Testis (tissue), 2 donors: ENCODE measurements around the gene CA5A.
"Not testable (repeated sequence)": the region's sequence is repeated elsewhere in the genome, so short reads cannot be mapped to it uniquely, and the experiment has no call there.

Experiments
- POLR2A ChIP-seq: fragments of 450-650 bp; IDR thresholded peaks from one replicate; pipeline ENCODE4 v1.6.1; 2017; ENCODE audit warnings: antibody characterized with exemption, mild to moderate bottlenecking, moderate library complexity
- TF ChIP-seq, protein P1 (sequence below), 3 experiments: fragments of 450-650 bp in 2 of 3; fragments of 200-600 bp in 1 of 3; sonication (generic) in 1 of 3; IDR thresholded peaks; one replicate each; pipeline ENCODE4 v1.5.1; 2016 to 2019; ENCODE audit warnings: antibody characterized with exemption in 3 of 3, mild to moderate bottlenecking in 2 of 3, moderate library complexity in 1 of 3

DNA sequence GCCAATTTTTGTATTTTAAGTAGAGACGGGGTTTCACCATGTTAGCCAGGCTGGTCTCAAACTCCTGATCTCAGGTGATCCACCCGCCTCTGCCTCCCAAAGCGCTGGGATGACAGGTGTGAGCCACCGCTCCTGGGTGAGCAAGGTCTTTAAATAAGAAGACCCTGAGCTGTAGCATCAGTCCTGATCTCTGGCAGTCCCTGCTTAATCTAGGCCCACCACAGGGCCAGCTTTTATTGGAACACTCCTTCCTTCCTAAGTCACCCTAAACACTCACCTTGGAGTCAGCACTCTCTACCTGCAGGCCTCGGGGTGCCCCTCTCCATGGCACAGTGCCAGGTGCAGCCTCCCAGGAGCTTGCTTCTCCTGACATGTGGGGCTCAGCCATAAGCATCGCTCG, 30.8 kb downstream of the CA5A start:
- TF ChIP-seq, protein P1, sequence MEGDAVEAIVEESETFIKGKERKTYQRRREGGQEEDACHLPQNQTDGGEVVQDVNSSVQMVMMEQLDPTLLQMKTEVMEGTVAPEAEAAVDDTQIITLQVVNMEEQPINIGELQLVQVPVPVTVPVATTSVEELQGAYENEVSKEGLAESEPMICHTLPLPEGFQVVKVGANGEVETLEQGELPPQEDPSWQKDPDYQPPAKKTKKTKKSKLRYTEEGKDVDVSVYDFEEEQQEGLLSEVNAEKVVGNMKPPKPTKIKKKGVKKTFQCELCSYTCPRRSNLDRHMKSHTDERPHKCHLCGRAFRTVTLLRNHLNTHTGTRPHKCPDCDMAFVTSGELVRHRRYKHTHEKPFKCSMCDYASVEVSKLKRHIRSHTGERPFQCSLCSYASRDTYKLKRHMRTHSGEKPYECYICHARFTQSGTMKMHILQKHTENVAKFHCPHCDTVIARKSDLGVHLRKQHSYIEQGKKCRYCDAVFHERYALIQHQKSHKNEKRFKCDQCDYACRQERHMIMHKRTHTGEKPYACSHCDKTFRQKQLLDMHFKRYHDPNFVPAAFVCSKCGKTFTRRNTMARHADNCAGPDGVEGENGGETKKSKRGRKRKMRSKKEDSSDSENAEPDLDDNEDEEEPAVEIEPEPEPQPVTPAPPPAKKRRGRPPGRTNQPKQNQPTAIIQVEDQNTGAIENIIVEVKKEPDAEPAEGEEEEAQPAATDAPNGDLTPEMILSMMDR (IDR thresholded peaks at IDR 0.05) = not testable (repeated sequence)
- TF ChIP-seq POLR2A = not testable (repeated sequence)
